GM18508 (cell line): ENCODE measurements around the gene TMEM125.

Experiments
- ATAC-seq: cut with Tn5 transposase; IDR thresholded peaks from one replicate; pipeline ENCODE4 v1.9.1; 2021; ENCODE audit warnings: moderate number of reproducible peaks; ENCODE audit not compliant: insufficient read depth, unreplicated experiment

TMEM125 gene

DNA sequence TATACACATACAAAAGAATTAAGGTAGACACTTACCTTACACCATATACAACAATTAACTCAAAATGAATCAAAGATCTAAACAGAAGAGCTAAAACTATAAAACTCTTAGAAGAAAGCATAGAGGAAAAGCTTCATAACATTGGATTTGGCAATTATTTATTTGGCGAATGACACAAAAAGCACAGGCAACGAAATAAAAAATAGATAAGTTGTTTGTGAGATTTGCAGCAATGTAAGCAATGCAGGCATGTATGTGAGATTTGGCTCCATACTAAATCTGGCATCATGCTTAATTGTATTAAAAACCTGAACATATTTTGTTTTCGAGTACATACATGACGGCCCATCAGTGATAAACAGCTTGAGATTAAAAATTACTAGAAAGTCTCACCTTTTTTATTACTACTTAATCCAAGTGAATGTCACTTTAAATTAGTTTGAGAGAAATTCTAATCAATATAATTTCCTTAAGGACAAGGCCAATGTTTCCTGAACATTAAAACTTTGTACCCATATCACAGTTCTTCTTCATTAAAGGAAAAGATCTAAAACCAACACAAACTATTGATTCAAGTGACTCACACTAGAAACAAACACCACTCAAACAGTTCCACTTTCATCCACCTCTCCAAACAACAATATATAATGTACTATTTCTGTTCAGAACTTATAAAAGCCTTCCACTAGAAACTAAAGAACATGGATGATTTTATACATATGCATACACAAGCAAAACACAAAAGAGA, 23.1 kb upstream of the TMEM125 start:
- ATAC-seq: no peak

DNA sequence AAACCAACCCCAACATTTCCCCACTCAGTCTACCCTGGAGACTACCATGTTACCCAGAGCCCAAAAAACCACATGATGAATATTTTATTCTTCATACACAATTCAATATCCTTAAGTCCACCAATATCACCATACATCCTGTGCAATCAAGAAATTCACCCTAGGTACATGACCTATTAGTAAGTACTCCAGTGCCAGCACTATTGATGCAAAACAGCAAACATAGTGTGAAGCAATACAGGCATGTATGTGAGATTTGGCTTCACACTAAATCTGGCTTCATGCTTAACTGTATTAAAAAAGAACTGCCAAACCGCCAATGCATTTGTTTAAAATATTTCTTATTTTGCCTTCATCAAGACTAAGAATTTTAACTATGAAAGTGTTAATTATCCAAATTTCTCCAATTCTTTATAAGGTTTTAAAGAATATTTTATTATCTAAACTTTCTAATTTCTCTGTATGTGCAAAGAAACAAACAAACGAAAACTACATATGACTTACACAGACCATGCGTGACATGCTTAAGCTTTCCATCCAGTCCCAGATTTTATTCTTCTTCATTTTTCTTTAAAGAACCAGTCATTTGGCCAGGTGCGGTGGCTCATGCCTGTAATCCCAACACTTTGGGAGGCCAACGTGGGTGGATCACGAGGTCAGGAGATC, 22.4 kb upstream of the TMEM125 start:
- no peak for ATAC-seq

GRCh38 chr1:43250351-43250761, 19.4 kb upstream of the TMEM125 start:
- ATAC-seq: no peak

DNA sequence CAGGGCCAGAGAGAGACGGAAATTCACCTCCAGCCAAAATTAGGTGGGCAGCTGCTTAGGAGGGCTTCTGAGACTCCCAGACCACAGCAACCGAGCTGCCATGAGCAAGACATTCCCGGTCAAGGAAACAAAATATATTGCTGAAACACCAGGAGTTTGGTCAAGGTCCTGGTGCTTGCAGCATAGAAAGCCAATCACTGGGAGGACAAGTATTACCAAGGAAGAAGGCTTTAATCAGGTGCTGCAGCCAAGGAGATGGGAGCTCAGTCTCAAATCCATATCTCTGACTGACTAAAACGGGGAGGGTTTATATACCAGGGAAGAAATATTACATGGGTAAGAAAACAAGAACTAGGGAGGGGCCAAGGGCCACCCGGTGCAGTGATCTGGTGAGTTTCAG, 18.8 kb upstream of the TMEM125 start:
- no peak for ATAC-seq

- ATAC-seq: no peak
Measured at GRCh38 chr1:43252225-43252624, 17.6 kb upstream of the TMEM125 start.

GRCh38 chr1:43253173-43253572, 16.6 kb upstream of the TMEM125 start:
- ATAC-seq: no peak

DNA sequence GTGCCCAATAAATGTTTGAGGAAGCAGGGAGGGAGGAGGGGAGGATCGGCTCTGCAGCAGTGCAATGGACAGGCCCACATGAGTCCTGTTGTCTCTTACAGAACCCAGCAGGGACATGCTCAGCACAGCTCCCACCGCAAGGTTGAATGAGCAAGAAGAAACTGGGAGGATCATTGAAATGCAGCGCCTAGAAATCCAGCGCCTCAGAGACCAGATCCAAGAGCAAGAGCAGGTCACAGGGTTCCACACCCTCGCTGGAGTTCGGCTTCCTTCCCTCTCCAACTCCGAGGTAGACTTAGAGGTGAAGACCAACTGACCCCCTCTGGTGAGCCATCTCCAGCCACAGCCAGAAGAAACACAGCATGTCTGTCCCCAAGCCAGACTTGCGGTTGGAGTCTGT, 15.9 kb upstream of the TMEM125 start:
- ATAC-seq: no peak

DNA sequence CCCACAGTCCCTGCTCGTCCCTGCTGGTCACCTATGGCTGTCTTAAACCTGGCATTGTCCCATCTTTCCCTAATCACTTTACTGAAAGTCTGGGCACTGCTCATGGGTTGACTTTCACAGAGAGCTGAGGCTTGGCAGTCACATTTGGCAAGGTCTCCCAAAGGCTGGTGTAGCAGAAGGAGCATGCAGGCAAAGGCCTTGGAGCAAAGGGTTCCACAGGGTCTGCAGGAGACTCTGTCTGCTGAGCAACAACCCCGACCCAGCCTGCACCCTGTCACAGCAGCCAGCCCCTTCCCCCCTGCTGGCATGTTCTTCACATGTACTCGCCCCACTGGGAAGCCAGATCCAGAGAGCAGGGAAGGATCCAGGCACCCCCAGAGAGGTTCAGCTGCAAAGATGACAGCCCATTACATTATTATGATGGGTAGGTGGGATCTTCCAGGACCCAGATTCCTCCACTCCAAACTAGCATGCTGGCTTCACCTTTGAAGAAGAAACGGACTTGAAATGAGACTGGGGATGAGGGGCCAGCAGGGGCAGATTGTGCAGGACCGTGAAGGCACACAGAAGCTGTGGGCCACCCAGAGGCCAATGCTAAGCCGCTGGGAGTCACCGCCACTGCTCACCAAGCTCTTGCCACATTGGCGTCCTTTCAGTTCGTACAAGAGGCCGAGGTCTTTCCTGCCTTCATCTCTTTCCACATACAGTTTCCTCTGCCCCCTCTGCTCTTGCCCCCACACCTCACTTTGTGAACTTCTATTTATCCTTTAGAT, 14.2 kb upstream of the TMEM125 start:
- ATAC-seq: no peak

- ATAC-seq: no peak
Measured at GRCh38 chr1:43256675-43257570, 12.9 kb upstream of the TMEM125 start.

- no peak for ATAC-seq
Measured at GRCh38 chr1:43258370-43258769, 11.4 kb upstream of the TMEM125 start.

GRCh38 chr1:43265431-43265830, 4.4 kb upstream of the TMEM125 start:
- no peak for ATAC-seq

- no peak for ATAC-seq
Measured at GRCh38 chr1:43266881-43267280, 2.9 kb upstream of the TMEM125 start.

GRCh38 chr1:43267291-43267805, 2.4 kb upstream of the TMEM125 start:
- no peak for ATAC-seq

DNA sequence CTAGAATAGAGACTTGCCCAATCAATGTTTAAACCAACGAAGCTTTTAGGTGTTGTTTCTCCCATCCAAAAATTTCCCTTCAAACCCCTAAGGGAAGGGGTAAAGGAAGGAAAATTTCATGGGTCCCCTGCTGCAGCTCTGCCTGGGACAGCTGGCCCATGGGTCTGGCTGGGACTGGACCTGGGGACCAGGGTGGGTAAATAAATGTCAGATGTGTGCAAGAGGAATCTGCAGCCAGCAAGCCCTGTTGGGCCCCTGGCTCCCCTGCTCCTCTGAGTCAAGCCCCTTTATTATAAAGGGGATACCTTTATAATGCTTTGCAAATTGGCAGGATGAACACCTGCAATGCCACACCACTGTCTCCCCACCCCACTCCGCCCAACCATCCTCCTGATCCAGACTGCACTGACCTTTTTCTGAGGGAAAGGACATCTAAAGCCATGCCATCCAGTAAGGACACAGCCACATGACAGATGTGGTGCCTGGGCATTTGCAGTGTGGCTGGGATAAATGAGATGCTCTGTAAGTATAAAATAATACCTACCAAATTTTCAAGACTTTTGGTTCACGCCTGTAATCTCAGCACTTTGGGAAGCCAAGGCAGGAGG, 1.9 kb upstream of the TMEM125 start:
- no peak for ATAC-seq

GRCh38 chr1:43270421-43271095, 775 bp downstream of the TMEM125 start:
- no peak for ATAC-seq

DNA sequence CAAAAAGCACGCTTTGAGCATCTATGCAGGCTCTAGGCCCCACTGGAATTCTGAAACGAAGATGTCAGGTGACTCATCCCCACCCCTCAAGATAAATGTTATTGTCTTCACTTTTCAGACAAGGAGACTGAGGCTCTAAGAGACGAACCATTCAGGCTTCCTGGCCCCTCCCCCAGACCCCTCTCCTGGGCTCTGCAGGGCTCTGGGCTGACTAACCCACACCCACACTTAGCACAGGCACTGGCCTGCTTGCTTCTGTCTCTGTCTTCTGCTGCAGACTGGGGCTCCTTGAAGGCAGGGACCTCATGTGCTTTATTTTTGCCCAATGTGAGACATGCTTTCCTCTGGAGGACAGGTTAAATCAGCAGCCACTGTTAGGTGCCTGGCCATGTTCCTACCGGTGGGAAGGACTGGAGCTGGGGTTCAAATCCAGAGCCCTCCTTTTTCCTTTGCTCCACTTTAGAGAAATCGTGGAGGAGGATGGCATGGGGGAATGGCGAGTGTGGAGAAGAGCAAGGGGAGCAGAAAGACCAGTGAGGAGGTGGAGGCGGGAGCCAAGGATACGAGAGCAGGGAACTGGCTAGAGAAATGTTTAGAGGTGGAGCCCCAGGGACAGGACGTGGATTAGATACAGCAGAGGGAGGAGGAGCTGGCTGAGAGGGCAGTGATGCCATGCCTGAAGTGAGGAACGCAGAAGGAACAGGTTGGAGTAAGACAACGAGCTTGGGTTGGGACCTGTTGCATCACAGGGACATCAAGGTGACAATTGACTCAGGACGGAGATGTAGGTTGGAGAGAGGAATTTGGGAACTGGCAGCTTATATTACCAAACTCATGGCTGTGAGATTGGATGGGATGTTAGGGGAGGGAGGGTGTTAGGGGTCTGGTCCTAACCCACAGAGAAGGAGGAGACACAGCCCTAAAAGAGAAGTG, 1.7 kb downstream of the TMEM125 start:
- ATAC-seq: no peak

GRCh38 chr1:43272161-43272560, 2.4 kb downstream of the TMEM125 start:
- no peak for ATAC-seq
